Tongue (tissue), 2 donors: ENCODE data around the gene FOXK1. TPM values are rescaled to one million over a fixed set of nuclear protein-coding genes. Genes with fewer than 3 reads are reported as not detected.

Source experiments
- small RNA-seq: library from RNA; depleted of rRNA; stranded (forward); fragments of <200 nt; gene quantifications from one replicate; pipeline ENCODE3, GENCODE V24; 2014; ENCODE audit warnings: low replicate concordance
- total RNA-seq: library from RNA; depleted of rRNA; stranded (reverse); fragments of >200 nt; gene quantifications from one replicate; pipeline ENCODE4 v1.2.3, GENCODE V29; 2014

The FOXK1 gene
- total RNA-seq, 1 donor from 2014 or later: 26.9 TPM

Small RNAs within 50 kb of the gene (small RNA-seq; reads per million reads assigned to genes)
- gene MIR4656: not detected
- gene RF00019: not detected

Other genes with a start within 250 kb of the FOXK1 start
- 19.1 TPM for gene AP5Z1, start 93.3 kb downstream of the FOXK1 start, total RNA-seq
- 0.10 TPM for gene PAPOLB, start 179.7 kb downstream of the FOXK1 start, total RNA-seq
- 7.3 TPM for gene RADIL, start 201.4 kb downstream of the FOXK1 start, total RNA-seq